Measurements from ENCODE around the gene SPAG17. TPM values are rescaled to one million over a fixed set of nuclear protein-coding genes. Genes with fewer than 3 reads are reported as not detected.

SPAG17 gene
- total RNA-seq, 1 experiment from 2014 or later = not detected

DNA sequence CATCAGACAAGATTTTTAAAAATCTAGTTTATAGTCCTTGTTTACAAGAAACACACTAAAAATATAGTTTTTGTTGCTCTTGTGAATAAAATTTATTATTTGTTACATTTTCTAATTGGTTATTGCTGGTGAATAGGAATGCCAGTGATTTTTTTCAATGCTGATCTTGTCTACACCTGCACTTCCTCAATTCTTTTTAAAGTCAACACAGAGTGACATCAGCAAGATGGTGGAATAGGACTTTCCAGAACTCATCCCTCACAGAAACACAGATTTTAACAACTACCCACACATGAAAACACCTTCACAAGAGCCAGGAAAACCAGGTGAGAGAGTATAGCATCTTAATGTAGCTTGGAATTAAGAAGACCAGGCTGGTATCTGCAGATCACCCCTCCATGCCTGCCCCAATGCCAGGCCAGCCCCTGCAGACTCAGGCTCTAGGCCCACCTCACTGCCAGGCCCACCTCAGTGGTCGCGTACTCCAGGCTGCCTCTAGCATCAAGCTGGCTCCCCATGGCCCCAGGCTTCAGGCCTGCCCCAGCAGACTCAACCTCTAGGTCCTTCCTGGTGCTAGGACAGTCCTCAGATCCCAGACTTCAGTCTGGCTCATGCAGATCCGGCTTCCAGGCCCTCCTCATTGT, 137.9 kb downstream of the SPAG17 start (continued):
- TF ChIP-seq YY1 (IDR thresholded peaks at IDR 0.05; ENCODE audit: extremely low read depth, insufficient replicate concordance, low read depth, low read length) (no peak), SRF (IDR thresholded peaks at IDR 0.05; ENCODE audit: low read depth) (no peak), ZFX (IDR thresholded peaks at IDR 0.05) (no peak), POLR2AphosphoS5 (IDR thresholded peaks at IDR 0.05; ENCODE audit: low read depth, low read length) (no peak)
- TF ChIP-seq, protein P1, sequence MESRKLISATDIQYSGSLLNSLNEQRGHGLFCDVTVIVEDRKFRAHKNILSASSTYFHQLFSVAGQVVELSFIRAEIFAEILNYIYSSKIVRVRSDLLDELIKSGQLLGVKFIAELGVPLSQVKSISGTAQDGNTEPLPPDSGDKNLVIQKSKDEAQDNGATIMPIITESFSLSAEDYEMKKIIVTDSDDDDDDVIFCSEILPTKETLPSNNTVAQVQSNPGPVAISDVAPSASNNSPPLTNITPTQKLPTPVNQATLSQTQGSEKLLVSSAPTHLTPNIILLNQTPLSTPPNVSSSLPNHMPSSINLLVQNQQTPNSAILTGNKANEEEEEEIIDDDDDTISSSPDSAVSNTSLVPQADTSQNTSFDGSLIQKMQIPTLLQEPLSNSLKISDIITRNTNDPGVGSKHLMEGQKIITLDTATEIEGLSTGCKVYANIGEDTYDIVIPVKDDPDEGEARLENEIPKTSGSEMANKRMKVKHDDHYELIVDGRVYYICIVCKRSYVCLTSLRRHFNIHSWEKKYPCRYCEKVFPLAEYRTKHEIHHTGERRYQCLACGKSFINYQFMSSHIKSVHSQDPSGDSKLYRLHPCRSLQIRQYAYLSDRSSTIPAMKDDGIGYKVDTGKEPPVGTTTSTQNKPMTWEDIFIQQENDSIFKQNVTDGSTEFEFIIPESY (IDR thresholded peaks at IDR 0.05; ENCODE audit: extremely low read depth, insufficient replicate concordance, low read length) = no peak
- TF ChIP-seq, protein P2, sequence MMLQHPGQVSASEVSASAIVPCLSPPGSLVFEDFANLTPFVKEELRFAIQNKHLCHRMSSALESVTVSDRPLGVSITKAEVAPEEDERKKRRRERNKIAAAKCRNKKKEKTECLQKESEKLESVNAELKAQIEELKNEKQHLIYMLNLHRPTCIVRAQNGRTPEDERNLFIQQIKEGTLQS (IDR thresholded peaks at IDR 0.05) = no peak

DNA sequence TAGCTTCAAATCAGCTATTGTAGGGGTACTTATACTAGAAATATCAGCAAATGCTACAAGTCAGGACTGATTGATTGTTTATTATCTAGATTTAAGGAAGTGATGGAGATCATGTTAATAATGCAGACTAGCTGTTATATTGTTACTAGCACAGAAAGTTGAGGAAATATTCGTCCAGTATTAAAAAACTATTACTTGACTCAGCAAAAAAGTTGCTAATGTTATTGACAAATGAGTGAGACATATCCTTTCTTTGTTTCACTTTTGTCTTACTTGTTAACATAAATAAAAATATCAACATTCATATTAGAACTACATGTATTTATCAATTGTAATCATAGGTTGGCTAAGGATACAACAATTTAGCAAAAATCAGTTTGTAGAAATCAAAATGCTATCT, 141.4 kb downstream of the SPAG17 start:
- no peaks in the 10 kb centered on the region for H3K36me3 ChIP-seq (ENCODE audit: control insufficient read depth in 1 of 2, insufficient read depth in 2 of 2, low read length in 2 of 2)
- intact Hi-C loops (cut with micrococcal nuclease) = no loop called here
- no peak overlapping the region for H3K4me2 ChIP-seq (ENCODE audit: low read length)
- no peaks in the 10 kb centered on the region for H3K9me3 ChIP-seq (ENCODE audit: control insufficient read depth in 1 of 2, insufficient read depth in 1 of 2, low read depth in 1 of 2, low read length in 2 of 2)
- peaks cover 4% of the 10 kb centered on the region; the same call in 1 of the 2 replicates for H3K27me3 ChIP-seq (ENCODE audit: insufficient read depth, low read length)
- CTCF ChIA-PET = no interaction called here
- POLR2A ChIA-PET = no interaction called here
- no peaks in the 10 kb centered on the region for H4K20me1 ChIP-seq (ENCODE audit: insufficient read depth)
- TF ChIP-seq EZH2 (IDR thresholded peaks at IDR 0.05) = no peak
- TF ChIP-seq ELF1 (IDR thresholded peaks at IDR 0.05; ENCODE audit: borderline replicate concordance, low read depth) = no peak
- H3K4me1 ChIP-seq (ENCODE audit: control insufficient read depth in 1 of 2, insufficient read depth in 2 of 2, low read length in 2 of 2) = no peaks in the 10 kb centered on the region
- no peak overlapping the region for H3K4me3 ChIP-seq (replicated peaks in 1 of 2; ENCODE audit: low read depth in 1 of 2, low read length in 2 of 2)
- BruUV-seq (replicated peaks) = no TSS peak
- H2AFZ ChIP-seq (ENCODE audit: low read depth, low read length, poor library complexity, severe bottlenecking) = no peak overlapping the region
- H3K27ac ChIP-seq (ENCODE audit: low read depth, low read length) = no peak overlapping the region
- no peak overlapping the region for H3K9ac ChIP-seq (ENCODE audit: low read length)
- no peaks in the 10 kb centered on the region for H3K9me2 ChIP-seq (ENCODE audit: insufficient read depth)
- no peak for ATAC-seq
- no peaks in the 10 kb centered on the region for H3K79me2 ChIP-seq (ENCODE audit: insufficient read depth, low read length)
- RAD21 ChIA-PET (ENCODE audit: low non-redundant PET in 1 of 2, low total read pairs in 2 of 2, uncharacterized antibody in 2 of 2, unreplicated experiment in 2 of 2) = no interaction called here
- DNase-seq (ENCODE audit: low read depth, low spot score) = no peak

Data from HCT116 (cell line).